GM21360 (cell line): ENCODE measurements around the gene RASGRP3.
"Not testable (repeated sequence)": the region's sequence is repeated elsewhere in the genome, so short reads cannot be mapped to it uniquely, and the experiment has no call there.

Experiments used
- ATAC-seq: cut with Tn5 transposase; IDR thresholded peaks from one replicate; pipeline ENCODE4 v1.9.1; 2021; ENCODE audit warnings: mild to moderate bottlenecking, moderate library complexity; ENCODE audit not compliant: unreplicated experiment

RASGRP3 gene, protein sequence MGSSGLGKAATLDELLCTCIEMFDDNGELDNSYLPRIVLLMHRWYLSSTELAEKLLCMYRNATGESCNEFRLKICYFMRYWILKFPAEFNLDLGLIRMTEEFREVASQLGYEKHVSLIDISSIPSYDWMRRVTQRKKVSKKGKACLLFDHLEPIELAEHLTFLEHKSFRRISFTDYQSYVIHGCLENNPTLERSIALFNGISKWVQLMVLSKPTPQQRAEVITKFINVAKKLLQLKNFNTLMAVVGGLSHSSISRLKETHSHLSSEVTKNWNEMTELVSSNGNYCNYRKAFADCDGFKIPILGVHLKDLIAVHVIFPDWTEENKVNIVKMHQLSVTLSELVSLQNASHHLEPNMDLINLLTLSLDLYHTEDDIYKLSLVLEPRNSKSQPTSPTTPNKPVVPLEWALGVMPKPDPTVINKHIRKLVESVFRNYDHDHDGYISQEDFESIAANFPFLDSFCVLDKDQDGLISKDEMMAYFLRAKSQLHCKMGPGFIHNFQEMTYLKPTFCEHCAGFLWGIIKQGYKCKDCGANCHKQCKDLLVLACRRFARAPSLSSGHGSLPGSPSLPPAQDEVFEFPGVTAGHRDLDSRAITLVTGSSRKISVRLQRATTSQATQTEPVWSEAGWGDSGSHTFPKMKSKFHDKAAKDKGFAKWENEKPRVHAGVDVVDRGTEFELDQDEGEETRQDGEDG

GRCh38 chr2:33476131-33476792 is at the start of gene RASGRP3:
Gene RASGRP3, plus strand, starts transcription at chr2:33476649. Its CDS starts 38,488 bp downstream, at chr2:33515137.
- ATAC-seq: peak; percentile 47

DNA sequence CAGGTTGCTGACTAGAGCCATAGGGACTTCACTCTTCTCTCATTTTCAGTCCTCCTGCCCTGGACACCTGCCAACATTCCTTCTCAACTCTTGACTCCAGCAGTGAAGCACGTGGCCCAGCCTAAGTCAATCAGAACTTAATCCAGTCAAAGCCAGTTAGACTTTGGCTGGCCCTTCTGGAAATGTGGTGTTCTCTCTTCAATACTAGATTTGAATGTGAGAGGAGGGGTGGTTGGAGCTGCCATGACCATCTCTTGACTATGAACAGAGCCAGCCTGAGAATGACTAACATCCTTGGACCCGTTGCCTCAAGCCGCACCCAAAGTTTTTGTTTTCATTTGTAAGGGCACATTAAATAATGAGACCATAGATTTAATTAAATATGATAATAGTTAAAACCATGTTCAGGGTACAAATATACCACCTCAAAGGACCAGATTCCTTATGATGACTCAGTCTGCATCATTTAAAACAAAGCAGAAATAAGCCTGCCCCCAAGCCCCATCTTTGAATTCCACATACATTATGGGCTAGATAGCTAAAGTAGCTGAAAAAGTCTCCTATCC is 49.7 kb upstream of the RASGRP3 start:
- ATAC-seq: no peak

DNA sequence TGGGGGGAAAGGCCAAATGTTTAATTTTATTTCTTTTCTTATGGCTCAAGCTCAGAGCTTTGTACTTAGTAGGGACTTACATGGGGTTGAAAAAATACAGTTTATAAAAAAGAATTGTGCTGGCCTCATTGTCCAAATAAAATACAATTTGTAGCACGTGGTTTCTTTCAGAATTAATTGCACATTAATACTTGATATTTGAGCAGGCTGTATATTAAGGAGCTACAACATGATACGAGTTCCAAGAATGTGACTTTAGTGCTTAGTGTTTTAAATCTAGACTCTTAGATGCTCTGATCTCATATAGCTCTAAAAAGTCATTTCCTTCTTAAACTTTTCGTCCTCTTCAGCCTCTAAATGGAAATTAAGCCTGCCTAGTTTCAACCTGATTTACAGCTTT is 46.4 kb upstream of the RASGRP3 start:
- no peak for ATAC-seq

- no peak for ATAC-seq
Measured at GRCh38 chr2:33430856-33431255, 45.6 kb upstream of the RASGRP3 start.

DNA sequence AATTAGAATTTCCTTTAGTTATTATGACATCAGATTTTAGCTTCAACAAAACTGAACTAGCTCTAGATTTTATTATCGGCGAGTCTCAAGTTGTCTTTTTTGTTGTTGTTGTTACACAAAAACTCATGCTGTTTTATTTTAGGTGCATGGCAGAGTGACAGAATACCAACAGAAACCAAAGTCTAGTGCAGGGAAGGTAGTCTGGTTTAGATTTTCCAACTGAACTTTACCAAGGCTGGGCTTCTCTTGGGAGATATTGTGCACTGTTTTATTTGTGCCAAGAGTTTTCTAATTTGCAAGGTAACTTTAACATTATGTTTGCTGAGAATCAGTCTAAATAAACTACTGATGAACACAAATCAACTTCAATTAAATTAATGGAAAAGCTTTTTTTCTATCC is 43.6 kb upstream of the RASGRP3 start:
- ATAC-seq: no peak

GRCh38 chr2:33433279-33434235 is 42.9 kb upstream of the RASGRP3 start:
- no peak for ATAC-seq

DNA sequence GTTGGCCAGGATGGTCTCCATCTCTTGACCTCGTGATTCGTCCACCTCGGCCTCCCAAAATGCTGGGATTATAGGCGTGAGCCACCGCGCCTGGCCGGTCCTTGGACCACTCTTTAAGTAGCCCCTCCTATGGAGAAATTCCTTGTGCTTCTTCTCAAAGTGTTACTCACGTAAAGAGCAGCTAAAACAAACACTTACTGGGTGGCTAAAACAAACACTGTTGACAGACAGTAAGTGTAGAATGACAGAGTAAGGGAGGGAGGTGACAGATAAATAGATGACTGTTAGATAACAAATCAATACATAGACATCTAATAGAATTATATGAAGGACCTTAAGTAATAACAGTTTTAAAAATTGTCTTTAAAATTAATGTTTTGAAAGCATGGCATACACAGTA is 40.9 kb upstream of the RASGRP3 start:
- no peak for ATAC-seq

DNA sequence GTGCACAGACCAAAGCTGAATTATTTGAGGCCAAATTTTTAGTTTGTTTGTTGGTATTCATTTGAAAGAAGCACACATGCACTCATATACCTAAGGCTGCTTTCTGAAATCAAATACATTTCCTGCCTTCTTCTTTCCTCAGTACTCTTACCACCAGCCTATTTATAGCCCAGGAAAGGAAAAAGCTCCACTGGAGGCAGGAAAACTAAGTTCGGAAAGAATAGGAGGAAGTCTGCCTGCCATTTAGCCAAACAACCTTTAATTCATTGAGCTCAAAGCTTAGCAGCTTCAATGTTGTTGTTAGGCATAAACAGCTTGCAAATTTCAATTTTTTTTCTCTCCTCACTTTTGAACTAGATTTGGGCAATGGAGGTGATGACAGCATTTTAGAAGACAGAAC is 40.4 kb upstream of the RASGRP3 start:
- no peak for ATAC-seq

DNA sequence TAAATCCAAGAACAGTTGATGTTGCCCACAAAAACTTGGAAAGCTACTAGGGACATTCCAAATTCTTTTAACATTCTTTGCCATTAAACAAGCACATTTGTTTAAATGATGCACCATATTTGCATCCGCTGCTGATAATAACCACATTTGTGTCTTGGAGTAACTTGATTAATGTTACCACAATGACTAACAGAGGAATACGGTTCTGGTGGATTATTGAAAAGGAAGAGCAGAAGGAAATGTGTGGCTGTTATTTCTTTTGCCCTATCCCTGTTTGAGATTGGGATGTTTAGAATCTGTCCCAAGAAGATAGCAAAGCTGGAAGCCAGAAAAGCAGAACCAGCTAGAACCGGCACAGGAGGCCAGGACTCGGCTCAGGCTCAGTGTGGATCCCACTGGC is 39.2 kb upstream of the RASGRP3 start:
- no peak for ATAC-seq

- no peak for ATAC-seq
Measured at GRCh38 chr2:33437815-33438214, 38.6 kb upstream of the RASGRP3 start.

- ATAC-seq: peak; percentile 84
Measured at GRCh38 chr2:33441235-33441810, 35.1 kb upstream of the RASGRP3 start.

- not testable (repeated sequence) for ATAC-seq
Measured at GRCh38 chr2:33442052-33442451, 34.4 kb upstream of the RASGRP3 start.

- ATAC-seq: no peak
Measured at GRCh38 chr2:33442528-33443079, 33.8 kb upstream of the RASGRP3 start.

- ATAC-seq: no peak
Measured at GRCh38 chr2:33443274-33443829, 33.1 kb upstream of the RASGRP3 start.

DNA sequence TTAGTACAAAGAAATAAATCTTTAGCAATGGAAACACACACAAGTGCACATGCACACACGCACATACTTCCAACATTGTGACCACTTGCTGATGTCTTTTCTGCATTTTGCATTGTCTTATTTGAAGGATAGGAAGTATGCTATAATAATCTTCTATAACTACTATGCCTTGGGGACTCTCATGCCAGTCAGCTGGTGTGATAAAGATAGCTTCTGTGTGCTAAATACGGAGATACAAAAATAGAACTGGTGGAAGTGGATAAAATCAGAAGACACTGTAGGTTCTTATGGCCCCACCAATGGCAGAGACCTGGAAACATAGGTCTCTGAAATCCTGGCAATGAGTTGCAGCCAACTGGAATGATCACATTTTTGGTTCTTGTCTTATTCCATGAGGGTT is 31.5 kb upstream of the RASGRP3 start:
- no peak for ATAC-seq

DNA sequence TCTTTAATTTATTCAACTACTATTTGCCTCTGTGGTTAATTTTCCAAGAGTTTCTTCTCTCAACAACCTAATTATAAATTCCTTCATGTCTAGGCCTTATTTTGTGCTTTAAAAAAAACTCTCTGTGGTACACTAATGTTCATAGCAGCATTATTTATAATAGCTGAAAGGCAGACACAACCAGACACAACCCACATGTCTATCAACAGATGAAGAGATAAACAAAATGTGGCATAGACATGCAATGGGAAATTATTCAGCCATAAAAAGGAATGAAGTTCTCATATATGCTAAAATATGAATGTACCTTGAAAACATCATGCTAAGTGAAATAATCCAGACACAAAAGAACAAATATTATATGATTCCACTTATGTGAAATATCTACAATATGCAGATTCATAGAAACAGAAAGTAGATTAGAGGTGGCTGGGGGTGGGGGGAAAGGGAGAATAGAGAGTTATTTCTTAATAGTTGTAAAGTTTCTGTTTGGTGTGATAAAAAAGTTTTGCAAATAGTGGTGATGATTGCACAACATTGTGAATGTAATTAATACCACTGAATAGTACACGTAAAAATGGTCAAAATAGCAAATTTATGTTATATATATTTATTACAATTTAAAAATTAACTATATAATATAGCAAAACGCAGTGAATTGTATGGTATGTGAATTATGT is 28.1 kb upstream of the RASGRP3 start:
- ATAC-seq: no peak

GRCh38 chr2:33451214-33451613 is 25.2 kb upstream of the RASGRP3 start:
- no peak for ATAC-seq

- no peak for ATAC-seq
Measured at GRCh38 chr2:33451825-33452224, 24.6 kb upstream of the RASGRP3 start.

GRCh38 chr2:33452545-33452944 is 23.9 kb upstream of the RASGRP3 start:
- ATAC-seq: no peak
